Nephron (organoid): ENCODE measurements around the gene BAHCC1.

ENCODE experiments used
- H3K27ac Mint-ChIP-seq, 3 experiments: 2 replicates each; pipeline ENCODE4 v1.8.0; 2020; ENCODE audit warnings: mixed read lengths in 3 of 3, mild to moderate bottlenecking in 2 of 3, moderate library complexity in 1 of 3
- H3K27me3 Mint-ChIP-seq: 2 replicates; pipeline ENCODE4 v1.8.0; 2021; ENCODE audit warnings: low read depth, mild to moderate bottlenecking, moderate library complexity, mixed read lengths
- H3K36me3 Mint-ChIP-seq: 2 replicates; pipeline ENCODE4 v1.8.0; 2020; ENCODE audit warnings: low read depth, mixed read lengths
- H3K4me1 Mint-ChIP-seq: 2 replicates; pipeline ENCODE4 v1.8.0; 2020; ENCODE audit warnings: mixed read lengths
- H3K4me3 Mint-ChIP-seq, 3 experiments: 2 replicates each; pipeline ENCODE4 v1.8.0; 2020; ENCODE audit warnings: mild to moderate bottlenecking in 3 of 3, mixed read lengths in 3 of 3, moderate library complexity in 2 of 3
- H3K9me3 Mint-ChIP-seq: 2 replicates; pipeline ENCODE4 v1.8.0; 2020; ENCODE audit warnings: mixed read lengths
- TF ChIP-seq, protein P1 (sequence below), 3 experiments: fragments of 200-600 bp; sonication (generic); IDR thresholded peaks; one replicate each; pipeline ENCODE4 v1.5.0; 2021; ENCODE audit warnings: antibody characterized with exemption in 3 of 3; ENCODE audit not compliant: unreplicated experiment in 3 of 3

The BAHCC1 gene

DNA sequence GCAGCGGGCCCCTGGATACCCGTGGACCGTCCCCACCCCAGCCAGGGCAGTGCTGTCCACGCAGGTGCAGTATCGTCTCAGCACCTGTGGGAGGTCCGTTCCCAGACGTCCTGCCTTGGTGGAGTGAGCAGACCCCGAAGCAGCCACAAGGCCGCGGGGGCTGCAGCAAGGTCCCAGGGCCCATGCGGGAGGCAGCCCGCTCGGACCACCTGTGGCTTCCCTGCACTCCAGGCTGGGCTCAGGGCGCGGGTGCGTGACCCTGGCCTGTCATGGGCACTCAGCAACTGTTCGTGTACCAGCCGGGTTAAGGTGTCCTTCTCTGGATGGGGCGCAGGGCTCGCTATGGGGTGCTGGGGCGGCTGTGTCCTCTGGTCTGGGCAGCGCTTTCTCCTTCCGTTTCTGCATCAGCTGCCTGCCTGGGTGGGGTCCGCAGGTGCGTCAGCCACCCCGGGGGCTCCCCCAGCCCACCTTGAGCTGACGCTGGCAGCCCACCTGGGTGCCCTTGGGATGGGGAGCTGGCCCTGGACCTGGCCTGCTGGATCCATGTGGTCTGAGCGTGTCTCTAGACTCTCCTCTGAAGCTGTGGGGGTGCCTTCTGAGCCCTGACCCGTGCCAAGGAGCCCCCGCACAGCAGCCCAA, 18.4 kb downstream of the BAHCC1 start:
- TF ChIP-seq, protein P1, sequence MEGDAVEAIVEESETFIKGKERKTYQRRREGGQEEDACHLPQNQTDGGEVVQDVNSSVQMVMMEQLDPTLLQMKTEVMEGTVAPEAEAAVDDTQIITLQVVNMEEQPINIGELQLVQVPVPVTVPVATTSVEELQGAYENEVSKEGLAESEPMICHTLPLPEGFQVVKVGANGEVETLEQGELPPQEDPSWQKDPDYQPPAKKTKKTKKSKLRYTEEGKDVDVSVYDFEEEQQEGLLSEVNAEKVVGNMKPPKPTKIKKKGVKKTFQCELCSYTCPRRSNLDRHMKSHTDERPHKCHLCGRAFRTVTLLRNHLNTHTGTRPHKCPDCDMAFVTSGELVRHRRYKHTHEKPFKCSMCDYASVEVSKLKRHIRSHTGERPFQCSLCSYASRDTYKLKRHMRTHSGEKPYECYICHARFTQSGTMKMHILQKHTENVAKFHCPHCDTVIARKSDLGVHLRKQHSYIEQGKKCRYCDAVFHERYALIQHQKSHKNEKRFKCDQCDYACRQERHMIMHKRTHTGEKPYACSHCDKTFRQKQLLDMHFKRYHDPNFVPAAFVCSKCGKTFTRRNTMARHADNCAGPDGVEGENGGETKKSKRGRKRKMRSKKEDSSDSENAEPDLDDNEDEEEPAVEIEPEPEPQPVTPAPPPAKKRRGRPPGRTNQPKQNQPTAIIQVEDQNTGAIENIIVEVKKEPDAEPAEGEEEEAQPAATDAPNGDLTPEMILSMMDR (IDR thresholded peaks at IDR 0.05; ENCODE audit: unreplicated experiment in 3 of 3): no peak
- Mint-ChIP-seq H3K36me3 (no peaks in the 10 kb centered on the region), H3K27ac (no peak overlapping the region), H3K9me3 (no peaks in the 10 kb centered on the region), H3K27me3 (peaks cover 3% of the 10 kb centered on the region), H3K4me3 (no peak overlapping the region), H3K4me1 (peaks cover 37% of the 10 kb centered on the region)

DNA sequence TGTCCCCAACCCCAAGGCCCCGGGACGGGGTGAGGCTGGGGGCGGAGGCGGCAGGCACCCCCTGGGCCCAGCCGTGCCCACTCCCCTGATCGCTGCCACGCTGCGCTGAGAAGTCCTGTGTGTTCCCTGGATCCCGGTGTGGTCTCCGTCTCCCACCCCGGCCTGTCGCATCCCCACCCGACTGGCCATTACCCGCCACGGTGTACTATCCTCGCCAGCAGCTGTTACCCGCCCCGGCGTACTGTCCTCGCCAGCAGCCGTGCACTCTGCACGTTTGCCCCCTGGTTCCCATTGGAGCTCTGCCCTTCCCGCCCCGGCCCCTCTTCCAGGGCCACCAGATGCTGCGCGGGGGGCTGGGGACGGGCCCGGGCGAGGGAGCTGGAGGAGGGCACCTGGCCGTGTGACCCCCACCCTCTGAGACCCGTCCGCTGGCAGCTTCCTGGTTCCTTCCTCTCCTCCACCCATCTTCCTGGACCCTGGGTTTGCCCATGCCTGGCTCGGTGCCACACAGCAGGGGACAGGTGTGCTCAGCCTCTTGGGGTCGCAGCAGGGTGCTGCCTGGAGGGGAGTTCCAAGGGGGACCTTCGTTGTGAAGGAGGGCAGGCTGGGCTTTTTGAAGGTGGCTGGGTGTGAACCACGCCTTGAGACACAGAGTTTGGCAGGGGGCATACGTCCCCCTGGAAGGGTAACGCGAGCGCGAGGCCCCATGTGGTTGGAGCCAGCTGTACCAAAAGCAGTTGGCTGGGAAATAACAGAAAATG, 19.7 kb downstream of the BAHCC1 start:
- Mint-ChIP-seq H3K4me3 (no peak overlapping the region), H3K27me3 (no peaks in the 10 kb centered on the region), H3K36me3 (no peaks in the 10 kb centered on the region), H3K4me1 (peaks cover 28% of the 10 kb centered on the region), H3K27ac (no peak overlapping the region), H3K9me3 (no peaks in the 10 kb centered on the region)
- TF ChIP-seq, protein P1 (IDR thresholded peaks at IDR 0.05; ENCODE audit: unreplicated experiment in 3 of 3): no peak

DNA sequence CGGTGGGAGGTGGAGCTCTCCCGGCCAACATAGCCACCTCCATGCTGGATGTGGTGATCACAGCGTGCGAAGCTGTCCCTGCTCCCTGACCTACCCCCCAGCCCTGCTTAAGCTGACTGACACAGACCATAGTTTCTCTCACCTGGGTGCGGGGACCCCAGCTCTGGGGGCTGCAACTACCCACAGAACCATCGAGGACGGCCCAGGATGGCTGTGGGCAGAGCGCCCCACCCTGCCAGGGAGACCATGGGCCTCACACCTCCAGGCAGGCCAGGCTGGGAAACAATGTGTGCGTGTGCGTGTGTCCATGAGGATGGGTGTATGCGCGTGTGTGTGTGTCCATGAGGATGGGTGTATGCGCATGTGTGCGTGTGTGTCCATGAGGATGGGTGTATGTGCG, 20.4 kb downstream of the BAHCC1 start:
- Mint-ChIP-seq H3K4me1 (peaks cover 28% of the 10 kb centered on the region), H3K9me3 (no peaks in the 10 kb centered on the region), H3K27me3 (no peaks in the 10 kb centered on the region), H3K27ac (peak overlapping the region in 2 of 3 experiments; percentile 28 to 34), H3K4me3 (no peak overlapping the region), H3K36me3 (no peaks in the 10 kb centered on the region)
- TF ChIP-seq, protein P1 (IDR thresholded peaks at IDR 0.05; ENCODE audit: unreplicated experiment in 3 of 3): no peak

DNA sequence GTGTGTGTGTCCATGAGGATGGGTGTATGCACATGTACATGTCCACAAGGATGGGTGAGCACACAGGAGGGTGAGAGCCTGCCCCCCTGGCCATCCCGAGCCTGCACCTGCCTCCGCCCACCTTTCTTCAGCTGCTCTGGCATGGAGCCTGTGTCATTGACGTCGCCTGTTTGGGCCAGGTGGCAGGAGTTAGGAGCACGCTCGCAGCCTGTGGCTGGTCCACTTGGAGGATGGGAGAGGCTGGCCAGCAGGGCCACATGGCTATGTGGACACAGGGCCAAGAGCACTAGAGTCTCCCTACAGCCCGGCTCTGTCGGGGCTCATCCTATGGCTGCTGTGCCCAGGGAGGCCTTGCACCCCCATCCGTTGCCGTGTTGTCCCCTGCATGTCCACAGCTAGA, 21.4 kb downstream of the BAHCC1 start:
- Mint-ChIP-seq H3K4me1 (peaks cover 28% of the 10 kb centered on the region), H3K36me3 (no peaks in the 10 kb centered on the region), H3K27ac (peak overlapping the region in 1 of 3 experiments; percentile 28), H3K27me3 (no peaks in the 10 kb centered on the region), H3K9me3 (no peaks in the 10 kb centered on the region), H3K4me3 (peak overlapping the region in 1 of 3 experiments; percentile 15)
- TF ChIP-seq, protein P1 (IDR thresholded peaks at IDR 0.05; ENCODE audit: unreplicated experiment in 3 of 3): no peak

DNA sequence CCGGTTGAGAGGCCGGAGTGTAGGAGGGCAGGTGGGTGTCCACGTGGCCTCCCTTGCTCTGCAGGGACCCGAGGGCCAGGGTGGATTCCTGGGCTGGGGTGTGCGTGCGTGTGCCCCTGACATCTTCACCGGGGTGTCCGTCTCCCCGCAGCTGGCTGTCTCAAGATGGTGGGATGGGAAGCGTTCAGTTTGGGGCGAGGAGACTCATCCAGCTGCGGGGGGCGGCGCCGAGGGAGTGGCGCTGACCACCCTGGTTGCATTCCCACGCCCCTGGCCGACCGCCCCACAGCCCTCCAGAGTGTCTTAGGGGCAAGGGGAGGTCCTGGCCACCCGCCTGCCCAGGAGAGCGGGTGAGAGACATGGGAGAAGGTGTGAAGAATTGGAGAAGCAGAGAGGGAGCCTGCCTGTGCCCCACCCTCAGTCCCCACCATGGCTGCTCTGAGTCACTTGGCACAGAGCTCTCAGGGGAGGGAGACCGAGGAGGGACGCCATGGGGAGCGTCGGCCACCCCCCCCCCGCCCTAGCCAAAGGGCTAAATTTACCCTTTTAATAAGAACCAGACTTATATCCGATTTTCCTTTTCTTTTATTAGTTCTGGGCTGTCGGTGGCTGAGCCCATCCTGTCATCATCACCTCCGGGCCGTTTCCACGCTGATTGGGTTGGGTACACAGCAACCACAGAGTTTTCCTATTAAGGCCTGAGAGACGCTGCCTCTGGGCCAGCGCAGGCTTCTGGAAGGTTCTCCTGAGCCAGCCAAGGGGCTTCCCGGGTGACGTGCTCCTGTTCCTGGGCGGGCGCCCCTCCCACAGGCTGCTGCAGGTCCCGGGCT, 22.0 kb downstream of the BAHCC1 start:
- TF ChIP-seq, protein P1 (IDR thresholded peaks at IDR 0.05; ENCODE audit: unreplicated experiment in 3 of 3): no peak
- Mint-ChIP-seq H3K27me3 (no peaks in the 10 kb centered on the region), H3K4me1 (peaks cover 25% of the 10 kb centered on the region), H3K9me3 (no peaks in the 10 kb centered on the region), H3K4me3 (no peak overlapping the region), H3K27ac (peak overlapping the region in 1 of 3 experiments; percentile 55), H3K36me3 (no peaks in the 10 kb centered on the region)
